ENCODE results near the gene TADA3.

Gene TADA3

DNA sequence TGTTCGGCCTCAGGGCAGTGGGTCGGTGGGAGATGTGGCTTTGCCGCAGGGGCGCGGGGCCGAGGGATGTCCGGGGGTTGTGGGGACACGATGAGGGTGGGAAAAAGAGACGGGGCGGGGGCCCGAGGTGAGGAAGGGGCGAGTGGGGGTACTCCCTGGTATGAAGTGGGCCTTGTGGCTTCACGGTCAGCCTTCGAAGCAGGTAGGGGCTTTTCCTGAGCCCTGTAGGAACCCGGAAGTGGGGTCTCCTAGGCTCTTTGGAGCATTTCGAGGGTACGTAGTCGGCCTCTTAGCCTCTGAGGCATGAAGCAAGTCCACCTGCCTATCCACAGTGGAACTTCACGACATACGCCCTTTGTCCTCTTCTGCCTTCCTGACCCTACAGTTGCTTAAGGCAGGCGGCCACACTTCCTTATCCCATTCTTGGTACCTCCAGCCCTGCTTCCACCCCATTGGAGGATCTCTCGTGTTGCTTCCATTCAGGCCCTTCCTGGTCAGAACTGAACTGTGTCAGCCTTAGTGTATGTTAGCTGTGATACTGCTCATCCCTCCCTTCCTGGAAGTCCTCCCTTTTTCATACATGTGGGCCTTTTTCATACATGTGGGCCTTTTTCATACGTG lies 998 bp upstream of the TADA3 start:
- H3K4me3 ChIP-seq (replicated peaks; ENCODE audit: low read depth, low read length): peak overlapping the region; percentile 81
- no peak for DNase-seq (ENCODE audit: extremely low read depth, low read depth)
- TF ChIP-seq CTCF (IDR thresholded peaks at IDR 0.05; ENCODE audit: low read depth, low read length, missing control alignments): no peak

DNA sequence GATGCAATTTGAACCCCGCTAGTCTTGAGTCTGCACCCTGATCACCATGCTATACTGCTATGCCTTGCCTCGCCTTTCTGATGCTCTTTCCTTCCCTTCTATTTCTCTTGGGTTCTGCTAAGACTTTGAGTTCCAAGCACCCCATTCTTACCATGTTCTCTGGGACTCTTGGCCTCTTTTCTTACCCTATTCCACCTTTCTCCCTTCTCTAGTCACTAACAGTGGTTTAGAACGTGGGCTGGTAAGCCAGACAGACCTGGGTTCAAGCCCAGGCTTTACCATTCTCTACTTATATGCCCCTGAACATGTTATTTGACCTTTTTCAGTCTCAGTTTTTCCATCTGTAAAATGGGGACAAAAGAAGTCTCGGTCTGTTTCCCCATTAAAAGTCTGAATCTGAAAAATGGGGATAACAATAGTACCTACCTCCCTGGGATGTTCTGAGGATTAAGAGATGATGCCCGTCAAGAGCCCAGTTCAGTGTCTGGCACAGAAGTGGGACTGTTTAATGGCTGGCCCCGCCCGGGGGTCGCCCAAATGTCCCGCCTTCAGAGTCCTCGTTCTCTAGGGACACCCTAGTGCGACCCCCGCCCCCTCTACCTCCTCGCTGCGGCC lies 376 bp downstream of the TADA3 start:
- no peak for TF ChIP-seq CTCF (IDR thresholded peaks at IDR 0.05; ENCODE audit: low read depth, low read length, missing control alignments)
- H3K4me3 ChIP-seq (replicated peaks; ENCODE audit: low read depth, low read length): peak overlapping the region; percentile 81
- DNase-seq (ENCODE audit: extremely low read depth, low read depth): no peak

GRCh38 chr3:9791127-9791526 lies 1.1 kb downstream of the TADA3 start:
- DNase-seq (ENCODE audit: extremely low read depth, low read depth): no peak
- TF ChIP-seq CTCF (IDR thresholded peaks at IDR 0.05; ENCODE audit: low read depth, low read length, missing control alignments): no peak
- H3K4me3 ChIP-seq (replicated peaks; ENCODE audit: low read depth, low read length): peak overlapping the region; percentile 81

DNA sequence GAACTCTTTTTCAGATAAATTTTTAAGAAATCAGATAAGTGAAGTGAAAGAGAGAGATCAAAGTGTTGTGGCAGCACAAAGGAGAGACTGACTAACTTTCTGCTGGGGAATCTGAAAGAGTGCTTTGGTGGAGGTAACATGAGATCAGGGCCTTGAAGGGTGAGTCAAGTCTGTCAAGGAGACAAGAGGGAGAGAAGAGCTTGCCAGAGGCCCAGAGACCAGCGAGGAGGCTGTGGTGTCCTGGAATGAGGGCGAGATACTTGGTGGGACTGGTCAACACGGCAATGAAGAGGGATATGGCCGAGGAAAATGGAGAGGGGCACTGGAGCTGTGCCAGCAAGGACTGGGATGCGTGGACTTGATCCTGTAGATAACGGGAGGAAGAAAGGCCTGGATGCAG lies 4.6 kb downstream of the TADA3 start:
- TF ChIP-seq CTCF (IDR thresholded peaks at IDR 0.05; ENCODE audit: low read depth, low read length, missing control alignments): no peak
- no peak overlapping the region for H3K4me3 ChIP-seq (replicated peaks; ENCODE audit: low read depth, low read length)
- no peak for DNase-seq (ENCODE audit: extremely low read depth, low read depth)

DNA sequence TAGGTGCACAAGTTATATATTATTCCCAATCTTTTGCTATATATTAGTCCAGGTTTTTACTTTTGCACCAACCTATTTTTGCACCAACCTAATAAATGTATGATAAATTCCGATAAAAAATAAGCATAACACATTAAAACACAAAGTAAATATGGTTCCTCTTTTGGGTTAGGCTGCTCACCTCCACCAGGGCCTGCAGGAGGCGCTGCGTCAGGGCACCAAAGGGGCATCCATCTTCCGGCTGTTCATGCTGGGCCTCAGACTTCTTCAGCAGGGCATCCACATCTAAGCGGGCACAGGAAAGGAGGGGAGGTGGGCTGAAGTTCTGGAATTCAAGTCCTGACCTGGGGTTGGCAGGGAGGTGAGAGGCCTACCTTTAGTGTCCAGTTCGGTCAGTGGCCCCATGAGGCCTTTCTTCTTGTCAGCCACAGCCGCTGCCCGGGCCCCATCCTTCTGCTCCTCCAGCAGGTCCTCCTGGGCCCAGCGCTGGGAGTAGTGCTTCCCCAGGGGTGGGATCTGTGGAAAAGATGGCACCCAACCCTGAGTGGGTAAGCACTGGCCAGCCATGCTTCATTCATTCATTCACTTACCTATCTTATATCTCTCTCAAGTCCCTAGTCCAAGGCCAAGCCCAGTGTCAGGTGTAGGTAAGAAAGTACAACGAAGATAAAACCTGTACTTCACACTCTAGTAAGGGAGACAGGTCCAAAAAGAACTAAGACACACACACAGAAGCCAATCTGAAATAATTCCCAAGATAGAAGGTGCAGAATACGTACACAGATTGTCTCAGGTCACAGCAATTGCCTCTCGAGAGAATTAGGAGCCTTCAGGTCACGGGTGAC lies 5.2 kb downstream of the TADA3 start:
- no peak overlapping the region for H3K4me3 ChIP-seq (replicated peaks; ENCODE audit: low read depth, low read length)
- no peak for DNase-seq (ENCODE audit: extremely low read depth, low read depth)
- peak; percentile 69 for TF ChIP-seq CTCF (IDR thresholded peaks at IDR 0.05; ENCODE audit: low read depth, low read length, missing control alignments)

- DNase-seq (ENCODE audit: extremely low read depth, low read depth): no peak
- no peak overlapping the region for H3K4me3 ChIP-seq (replicated peaks; ENCODE audit: low read depth, low read length)
- TF ChIP-seq CTCF (IDR thresholded peaks at IDR 0.05; ENCODE audit: low read depth, low read length, missing control alignments): no peak
Observed at GRCh38 chr3:9786209-9786739, 6.0 kb downstream of the TADA3 start.
